ENCODE measurements around the gene KPNA6.

The KPNA6 gene

GRCh38 chr1:32197074-32197473 is 89.2 kb downstream of the KPNA6 start:
- H3K9ac ChIP-seq (ENCODE audit: low read length), result no peak overlapping the region
- no peak overlapping the region for H3K4me3 ChIP-seq (ENCODE audit: low read length)
- peaks cover 12% of the 10 kb centered on the region for H3K36me3 ChIP-seq (replicated peaks; ENCODE audit: insufficient read depth, low read length)
- H3K27me3 ChIP-seq (replicated peaks; ENCODE audit: insufficient read depth, low read length), result 0 out of 2 replicates have a peak, but pooled peaks cover 3% of the 10 kb centered on the region
- H3F3A ChIP-seq (ENCODE audit: insufficient read depth, low read length), result peaks cover 29% of the 10 kb centered on the region
- H3K9me3 ChIP-seq (replicated peaks; ENCODE audit: insufficient read depth, low read length), result no peaks in the 10 kb centered on the region
- no peaks in the 10 kb centered on the region for H3K9me2 ChIP-seq (replicated peaks; ENCODE audit: insufficient read depth, low read length)
- H3K27ac ChIP-seq (ENCODE audit: low read length), result no peak overlapping the region
- no peak overlapping the region for H3K4me2 ChIP-seq (ENCODE audit: low read depth, low read length)
- H2AFZ ChIP-seq (ENCODE audit: low read length), result no peak overlapping the region
- H3K79me2 ChIP-seq (ENCODE audit: low read length), result no peaks in the 10 kb centered on the region
- TF ChIP-seq EZH2 (optimal IDR thresholded peaks at IDR 0.05; ENCODE audit: low read depth, low read length) (no peak), CTCF (IDR thresholded peaks at IDR 0.05; ENCODE audit: low read length) (no peak), EZH2phosphoT487 (IDR thresholded peaks at IDR 0.05; ENCODE audit: low read length) (no peak)
- peaks cover 54% of the 10 kb centered on the region for H3K4me1 ChIP-seq (ENCODE audit: low read length)
- H4K20me1 ChIP-seq (ENCODE audit: insufficient read depth, low read length), result peaks cover 22% of the 10 kb centered on the region
- DNase-seq, result no peak

DNA sequence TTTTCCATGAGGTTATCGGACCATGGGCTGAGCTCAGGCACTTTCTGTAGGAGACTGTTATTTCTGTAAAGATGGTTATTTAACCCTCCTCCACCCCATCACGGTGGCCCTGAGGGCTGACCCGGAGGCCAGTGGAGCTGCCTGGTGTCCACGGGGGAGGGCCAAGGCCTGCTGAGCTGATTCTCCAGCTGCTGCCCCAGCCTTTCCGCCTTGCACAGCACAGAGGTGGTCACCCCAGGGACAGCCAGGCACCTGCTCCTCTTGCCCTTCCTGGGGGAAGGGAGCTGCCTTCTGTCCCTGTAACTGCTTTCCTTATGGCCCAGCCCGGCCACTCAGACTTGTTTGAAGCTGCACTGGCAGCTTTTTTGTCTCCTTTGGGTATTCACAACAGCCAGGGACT is 90.0 kb downstream of the KPNA6 start:
- Histone ChIP-seq H3K4me1 (ENCODE audit: low read length) (peaks cover 55% of the 10 kb centered on the region), H4K20me1 (ENCODE audit: insufficient read depth, low read length) (peaks cover 22% of the 10 kb centered on the region), H3F3A (ENCODE audit: insufficient read depth, low read length) (peaks cover 29% of the 10 kb centered on the region), H3K9me2 (replicated peaks; ENCODE audit: insufficient read depth, low read length) (no peaks in the 10 kb centered on the region), H3K9ac (ENCODE audit: low read length) (no peak overlapping the region), H3K27ac (ENCODE audit: low read length) (no peak overlapping the region), H3K4me2 (ENCODE audit: low read depth, low read length) (no peak overlapping the region), H3K27me3 (replicated peaks; ENCODE audit: insufficient read depth, low read length) (0 out of 2 replicates have a peak, but pooled peaks cover 3% of the 10 kb centered on the region), H3K9me3 (replicated peaks; ENCODE audit: insufficient read depth, low read length) (no peaks in the 10 kb centered on the region), H3K36me3 (replicated peaks; ENCODE audit: insufficient read depth, low read length) (peaks cover 8% of the 10 kb centered on the region), H3K4me3 (ENCODE audit: low read length) (no peak overlapping the region), H3K79me2 (ENCODE audit: low read length) (no peaks in the 10 kb centered on the region), H2AFZ (ENCODE audit: low read length) (no peak overlapping the region)
- no peak for DNase-seq
- no peak for TF ChIP-seq EZH2 (optimal IDR thresholded peaks at IDR 0.05; ENCODE audit: low read depth, low read length)

DNA sequence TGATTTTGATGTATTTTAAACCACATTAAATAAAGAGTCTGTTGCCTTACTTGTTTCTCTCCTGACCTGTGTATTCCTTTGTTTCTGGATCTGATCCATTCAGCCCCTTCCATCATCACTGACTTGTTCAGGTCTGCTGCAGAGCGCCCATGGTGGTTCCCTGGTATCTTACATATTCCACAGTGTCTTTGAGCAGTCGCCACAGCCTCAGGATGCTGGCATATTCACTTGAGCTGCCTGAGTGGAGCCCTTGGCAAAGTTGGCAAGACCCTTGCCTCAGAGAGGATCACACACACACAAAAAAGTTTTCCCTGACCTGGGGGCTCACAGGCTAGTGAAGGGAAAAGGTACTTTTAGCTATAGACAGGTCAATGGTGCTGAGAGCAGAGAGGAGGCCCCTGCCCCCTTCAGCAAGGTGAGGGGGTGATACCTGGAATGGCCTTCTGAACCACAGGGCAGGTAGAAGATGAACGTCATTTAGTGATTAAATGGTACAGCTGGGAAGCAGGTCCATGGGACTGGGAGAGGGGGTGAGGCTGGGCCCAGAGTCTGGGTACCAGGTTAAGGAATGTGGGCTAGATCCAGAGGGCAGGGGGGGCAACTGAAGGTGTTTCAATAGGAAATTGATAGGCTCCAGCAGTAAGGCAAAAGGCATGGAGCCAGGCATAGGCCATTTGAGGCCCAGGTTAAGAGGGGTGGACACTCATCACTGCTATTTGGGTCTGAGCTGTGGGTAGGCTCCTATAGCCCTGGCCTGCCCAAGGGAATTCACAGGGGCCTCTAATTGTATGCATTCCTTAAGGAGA is 90.6 kb downstream of the KPNA6 start:
- H3K27ac ChIP-seq (ENCODE audit: low read length), result no peak overlapping the region

More for the DNA sequence above, 90.6 kb downstream of the KPNA6 start:
- H2AFZ ChIP-seq (ENCODE audit: low read length), result no peak overlapping the region
- H3F3A ChIP-seq (ENCODE audit: insufficient read depth, low read length), result peaks cover 29% of the 10 kb centered on the region
- H3K4me1 ChIP-seq (ENCODE audit: low read length), result peaks cover 55% of the 10 kb centered on the region
- no peaks in the 10 kb centered on the region for H3K79me2 ChIP-seq (ENCODE audit: low read length)
- no peak for DNase-seq
- no peak overlapping the region for H3K9ac ChIP-seq (ENCODE audit: low read length)
- H4K20me1 ChIP-seq (ENCODE audit: insufficient read depth, low read length), result peaks cover 22% of the 10 kb centered on the region
- H3K27me3 ChIP-seq (replicated peaks; ENCODE audit: insufficient read depth, low read length), result 0 out of 2 replicates have a peak, but pooled peaks cover 3% of the 10 kb centered on the region
- no peaks in the 10 kb centered on the region for H3K9me2 ChIP-seq (replicated peaks; ENCODE audit: insufficient read depth, low read length)
- no peak overlapping the region for H3K4me3 ChIP-seq (ENCODE audit: low read length)
- H3K9me3 ChIP-seq (replicated peaks; ENCODE audit: insufficient read depth, low read length), result no peaks in the 10 kb centered on the region
- TF ChIP-seq CTCF (IDR thresholded peaks at IDR 0.05; ENCODE audit: low read length), result no peak
- TF ChIP-seq EZH2 (optimal IDR thresholded peaks at IDR 0.05; ENCODE audit: low read depth, low read length), result no peak
- no peak for TF ChIP-seq EZH2phosphoT487 (IDR thresholded peaks at IDR 0.05; ENCODE audit: low read length)
- peaks cover 8% of the 10 kb centered on the region for H3K36me3 ChIP-seq (replicated peaks; ENCODE audit: insufficient read depth, low read length)
- H3K4me2 ChIP-seq (ENCODE audit: low read depth, low read length), result no peak overlapping the region
